Measurements from ENCODE around the gene TSPAN11.
A peak's percentile ranks its signal among the peaks of the same experiment; 100 is the strongest.
"Not testable (repeated sequence)": the region's sequence is repeated elsewhere in the genome, so short reads cannot be mapped to it uniquely, and the experiment has no call there.

TSPAN11 gene

DNA sequence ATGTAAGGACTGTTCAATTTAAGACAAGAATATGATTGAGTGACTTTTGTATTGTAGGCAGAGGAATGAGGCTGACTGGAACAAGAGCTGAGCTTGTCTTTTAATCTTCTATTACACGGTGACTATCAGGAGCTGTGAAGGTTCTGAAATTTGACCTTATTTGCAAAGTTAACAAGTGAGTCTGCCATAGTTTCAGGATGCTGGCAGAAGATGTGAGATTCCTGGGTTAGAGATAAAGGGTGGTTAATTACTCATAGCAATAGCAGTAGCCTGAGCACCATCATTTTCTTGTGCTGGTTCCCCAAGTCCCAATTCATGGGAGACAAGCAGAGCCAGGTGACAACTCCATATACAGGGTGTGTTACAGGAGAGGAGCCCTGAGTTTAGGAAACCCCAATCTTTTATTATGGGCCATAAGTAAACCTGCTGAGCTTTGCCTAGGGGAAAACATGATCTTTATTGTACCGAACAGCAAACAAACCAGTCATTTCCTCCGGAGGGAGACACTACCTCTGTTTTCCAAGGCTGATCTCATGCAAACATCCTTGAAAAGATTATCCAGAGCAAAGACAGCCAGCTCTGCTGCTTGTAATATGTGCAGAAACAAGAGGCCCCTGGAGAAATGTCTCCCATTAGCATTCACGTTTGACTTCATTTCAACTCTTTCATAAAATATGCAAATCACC lies 95.4 kb downstream of the TSPAN11 start:
- DNase-seq, result peak; percentile 56

DNA sequence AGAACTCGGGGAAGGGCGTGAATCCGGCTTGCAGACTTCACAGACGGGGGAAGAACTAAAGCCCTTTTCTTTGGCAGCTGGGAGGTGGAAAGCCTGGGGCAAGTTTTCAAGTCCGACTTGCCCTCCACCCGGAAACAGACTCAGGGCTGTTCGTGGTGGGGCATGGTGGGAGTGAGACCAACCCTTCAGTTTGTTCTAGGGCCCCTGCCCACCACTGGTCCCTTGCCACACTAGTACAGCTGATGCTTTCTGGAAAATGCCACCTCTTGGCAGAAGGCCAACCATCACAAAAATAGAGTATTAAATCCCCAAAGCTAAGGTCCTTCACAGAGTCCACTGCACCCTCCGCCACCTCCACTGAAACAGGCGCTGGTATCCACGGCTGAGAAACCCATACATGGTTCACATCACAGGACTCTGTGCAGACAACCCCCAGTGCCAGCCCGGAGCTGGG lies 96.8 kb downstream of the TSPAN11 start:
- DNase-seq, result no peak

DNA sequence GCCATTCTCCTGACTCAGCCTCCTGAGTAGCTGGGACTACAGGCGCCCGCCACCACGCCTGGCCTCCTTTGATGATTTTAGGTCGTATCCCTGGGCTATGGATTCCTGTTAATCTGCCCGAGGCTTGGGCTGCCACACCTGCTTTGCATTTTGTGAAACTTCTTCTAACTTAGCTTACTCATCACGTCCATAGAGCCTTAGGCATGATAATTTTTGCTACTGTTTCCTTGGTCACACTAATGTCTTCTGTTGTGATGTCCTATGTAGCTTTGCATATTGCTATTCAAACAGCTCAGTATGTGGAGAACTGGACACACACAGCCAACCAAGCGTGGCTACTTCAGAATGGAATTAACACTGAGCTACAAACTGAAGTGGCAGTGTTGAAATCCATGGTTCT lies 99.7 kb downstream of the TSPAN11 start:
- DNase-seq, result peak; percentile 48

DNA sequence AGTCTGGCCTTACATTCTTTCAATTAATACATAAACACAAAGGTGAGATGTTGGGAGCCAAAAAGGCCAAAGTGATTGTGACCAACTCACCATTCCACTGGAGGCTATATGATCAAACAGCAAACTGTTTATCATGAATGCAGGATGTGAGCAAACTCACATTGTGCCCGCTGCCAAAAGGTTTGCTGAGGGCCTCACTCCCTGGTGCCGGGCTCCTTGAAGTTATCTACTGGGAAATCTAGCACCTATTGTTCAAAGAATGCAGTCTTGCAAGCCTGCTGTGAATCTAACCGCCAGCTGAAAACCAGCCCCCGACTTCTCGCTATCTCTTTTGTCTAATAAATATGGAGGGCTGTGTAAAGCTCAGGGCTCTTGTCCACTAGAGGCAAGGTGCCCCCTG lies 100.5 kb downstream of the TSPAN11 start:
- not testable (repeated sequence) for DNase-seq

DNA sequence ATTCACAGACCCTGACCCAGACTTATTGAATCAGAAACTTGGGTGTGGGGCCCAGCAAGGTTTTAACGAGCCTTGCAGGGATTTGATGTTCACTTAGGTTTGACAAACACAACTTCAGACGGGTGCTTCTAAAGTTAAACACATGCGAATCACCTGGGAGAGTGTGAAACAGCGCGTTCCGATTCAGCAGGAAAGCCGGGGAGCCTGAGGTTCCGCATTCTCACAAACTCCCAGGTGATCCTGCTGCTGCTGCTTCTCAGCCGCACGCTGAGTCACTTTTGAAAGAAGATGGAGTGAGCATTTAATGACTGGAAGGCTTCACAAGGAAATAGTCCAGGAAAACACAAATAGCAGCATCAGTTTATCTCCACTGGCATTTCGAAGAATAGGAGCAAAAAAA lies 102.9 kb downstream of the TSPAN11 start:
- no peak for DNase-seq

DNA sequence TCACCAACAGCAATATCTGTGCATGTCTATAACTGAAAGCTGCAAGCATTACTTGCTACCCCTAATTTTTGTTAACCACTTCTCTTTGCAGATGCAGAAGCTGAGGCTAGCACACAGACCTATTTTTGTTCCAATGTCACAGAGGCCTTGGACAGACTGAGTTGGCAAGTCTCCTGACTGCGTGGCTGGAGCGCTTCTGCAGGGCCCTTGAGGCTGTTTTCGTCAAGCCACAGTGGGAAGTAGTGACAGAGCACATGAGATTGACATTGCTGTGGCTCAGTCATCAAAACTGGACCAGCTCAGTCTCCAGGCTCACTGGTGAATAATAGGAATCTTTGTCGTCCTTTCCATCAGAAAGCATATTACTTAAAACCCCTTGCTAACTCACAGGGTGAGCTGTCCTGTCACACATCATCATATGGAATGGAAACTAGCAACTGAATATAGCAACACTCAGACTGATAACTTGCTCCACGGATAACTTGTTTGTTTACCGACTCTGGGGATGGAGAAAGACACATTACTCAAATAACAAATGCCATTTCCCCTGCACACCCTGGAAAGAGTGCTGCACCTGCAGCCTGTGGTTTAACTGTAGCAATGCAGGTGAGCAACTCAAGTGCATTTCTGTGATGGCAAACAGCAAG lies 103.5 kb downstream of the TSPAN11 start:
- DNase-seq, result peak; percentile 52

DNA sequence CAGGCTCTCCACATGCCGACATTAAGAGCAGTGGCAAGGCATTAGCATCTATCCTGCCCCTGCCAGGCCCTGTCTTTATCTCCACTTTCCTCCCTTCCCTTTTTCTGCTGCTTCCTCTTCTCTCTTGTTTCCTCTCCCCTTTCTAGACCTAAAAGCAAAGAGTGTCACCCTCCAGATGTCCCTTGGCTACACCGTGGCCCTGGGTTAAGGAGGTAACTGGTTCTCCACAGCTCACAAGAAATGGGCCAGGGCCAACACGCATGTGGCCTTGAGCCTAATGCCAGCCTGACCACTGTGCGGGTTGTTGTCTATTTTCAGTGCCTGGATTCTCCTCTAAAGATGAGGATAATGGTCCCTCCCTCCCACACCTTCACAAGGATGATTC lies 105.4 kb downstream of the TSPAN11 start:
- DNase-seq, result no peak

DNA sequence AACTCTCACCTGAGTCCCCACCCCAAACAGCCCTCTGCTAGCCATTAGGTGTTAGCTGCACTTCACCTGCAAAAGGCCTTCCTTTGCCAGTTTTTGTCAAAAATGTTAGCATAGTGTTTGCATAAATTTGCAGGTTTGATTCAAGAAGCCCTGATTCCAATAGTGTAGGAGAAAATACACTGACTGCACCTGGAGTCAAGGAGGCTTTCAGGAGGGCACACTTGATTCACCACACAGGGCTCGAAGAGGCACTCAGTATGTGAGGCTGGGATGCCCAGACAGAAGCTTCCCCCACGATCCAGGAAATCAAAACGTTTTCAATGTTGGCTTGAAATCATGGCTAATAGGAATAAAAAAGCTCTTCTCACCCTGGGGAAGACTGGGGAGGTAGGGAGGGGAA lies 106.6 kb downstream of the TSPAN11 start:
- peak; percentile 55 for DNase-seq

DNA sequence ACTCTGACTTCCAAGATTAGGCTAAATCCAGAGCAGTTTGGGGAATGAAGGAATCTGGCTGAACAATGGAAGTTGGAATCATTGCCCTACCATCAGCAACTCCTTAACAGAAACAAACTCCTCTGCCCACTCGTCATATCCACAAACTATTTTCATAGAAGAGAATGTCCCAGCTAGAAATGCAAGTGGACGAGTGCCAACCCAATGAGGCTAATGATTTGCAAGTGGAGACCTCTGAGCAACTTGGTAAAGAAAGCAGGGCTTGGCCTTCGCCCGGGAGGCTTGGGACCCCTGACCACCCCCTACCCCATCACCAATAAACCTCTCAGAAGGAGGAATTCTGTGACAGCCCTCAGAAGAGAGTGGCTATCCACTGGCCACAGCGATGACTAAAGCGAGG lies 107.1 kb downstream of the TSPAN11 start:
- DNase-seq, result no peak

DNA sequence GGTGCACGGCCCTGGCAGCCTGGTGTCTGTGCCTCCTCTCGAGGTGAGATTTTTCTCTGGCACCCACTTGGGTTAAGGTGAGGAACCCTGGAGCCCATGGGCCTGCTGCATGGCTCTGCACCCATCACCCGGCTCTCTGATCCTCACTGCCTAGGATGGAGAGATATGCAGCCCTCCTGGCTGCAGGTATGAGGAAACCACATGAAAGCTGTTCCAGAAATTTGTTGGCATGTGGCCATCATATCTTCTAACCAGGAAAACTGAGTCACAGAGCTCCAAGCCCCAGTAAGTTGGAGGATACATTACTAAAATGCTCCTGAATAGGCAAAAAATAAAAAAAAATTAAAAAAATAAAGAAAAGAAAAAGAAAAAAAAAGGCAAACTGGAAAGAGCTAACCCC lies 107.8 kb downstream of the TSPAN11 start:
- no peak for DNase-seq

DNA sequence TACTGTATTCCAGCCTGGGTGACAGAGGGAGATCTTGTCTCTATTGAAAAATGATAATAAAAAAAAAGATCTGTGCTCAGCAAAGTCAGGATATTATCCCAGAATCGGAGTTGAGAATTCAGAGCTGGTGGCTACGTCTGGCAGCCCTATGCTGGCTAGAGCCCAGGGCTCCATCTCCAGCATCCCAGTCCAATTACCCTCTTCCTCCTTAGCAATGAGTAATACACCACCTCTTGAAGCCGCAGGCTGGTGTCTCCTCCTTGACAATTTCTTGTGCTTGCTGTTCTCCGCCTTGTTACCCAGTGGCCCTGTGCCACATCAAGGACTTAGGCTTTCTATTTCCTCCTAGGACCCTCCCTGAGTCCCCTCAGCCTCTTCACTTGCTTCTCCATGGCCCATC lies 108.7 kb downstream of the TSPAN11 start:
- DNase-seq, result no peak

DNA sequence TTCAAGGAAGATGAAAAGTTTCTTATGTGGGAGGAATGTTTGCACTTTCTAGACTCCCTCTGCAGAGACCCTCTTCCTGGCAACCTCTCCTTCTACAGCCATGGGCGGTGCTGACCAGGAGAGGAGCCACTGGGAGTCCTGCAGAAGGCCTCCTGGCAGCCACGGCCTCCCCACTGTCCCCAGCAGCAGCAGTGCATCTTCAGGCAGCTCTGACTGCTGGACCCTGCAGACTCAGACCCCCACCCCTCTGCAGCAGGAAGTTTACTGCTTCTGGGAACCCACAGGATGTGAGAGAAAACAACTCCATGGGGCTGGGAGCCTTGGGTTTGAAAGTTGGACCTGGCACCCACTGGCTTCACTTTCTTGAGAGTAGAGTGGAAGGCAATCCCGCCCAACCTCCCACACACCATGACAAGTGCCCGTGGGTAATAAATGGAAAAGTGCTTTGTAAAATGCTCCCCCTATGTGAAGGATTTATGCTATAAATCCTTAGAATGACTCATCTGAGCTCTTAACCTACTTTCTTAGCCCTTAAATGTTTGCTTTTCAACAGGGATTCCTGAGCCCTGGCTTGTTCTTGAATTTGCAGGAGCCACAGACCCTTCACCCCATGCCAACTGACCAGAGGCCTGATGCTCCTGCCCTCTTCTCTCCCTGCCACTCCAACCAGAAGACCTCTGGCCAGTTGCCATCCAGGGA lies 109.6 kb downstream of the TSPAN11 start:
- DNase-seq, result no peak

DNA sequence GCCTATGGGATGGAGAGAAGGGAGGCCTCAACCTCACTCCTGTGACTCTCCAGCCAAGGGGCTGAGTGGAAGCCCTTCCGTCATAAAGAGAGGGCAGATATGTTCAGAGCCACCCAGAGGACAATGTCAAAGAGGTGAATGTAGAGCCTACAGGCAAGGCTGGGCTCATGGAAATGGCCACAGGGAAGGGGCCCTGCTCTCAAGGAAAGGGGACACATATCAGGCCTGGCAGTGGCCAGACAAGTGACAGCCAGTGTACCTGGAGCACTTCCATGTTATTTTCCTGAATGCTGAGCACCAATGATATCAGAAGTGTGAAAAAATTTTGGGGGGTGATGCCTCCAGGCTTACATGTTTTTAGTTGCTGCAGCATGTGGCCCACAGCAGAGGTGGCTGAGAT lies 110.5 kb downstream of the TSPAN11 start:
- DNase-seq, result no peak

DNA sequence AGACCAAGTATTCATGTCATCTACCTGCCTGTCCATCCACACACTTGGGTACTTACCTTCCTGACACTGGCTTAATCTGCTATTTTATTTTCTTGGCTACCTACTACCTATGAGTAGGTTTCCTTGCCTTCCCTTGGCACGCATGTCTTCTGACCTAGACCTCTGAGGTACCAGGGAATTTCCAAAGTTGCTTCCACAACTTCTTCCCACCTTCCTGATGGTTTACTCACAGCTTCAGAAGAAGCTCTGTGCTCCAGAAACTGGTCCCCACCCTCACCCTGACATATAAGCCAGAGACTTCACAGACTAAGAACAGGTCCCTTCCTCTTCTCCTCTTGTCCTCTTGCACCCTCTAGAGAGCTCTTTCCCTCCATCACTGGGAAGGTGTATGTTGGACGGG lies 111.4 kb downstream of the TSPAN11 start:
- DNase-seq, result no peak

DNA sequence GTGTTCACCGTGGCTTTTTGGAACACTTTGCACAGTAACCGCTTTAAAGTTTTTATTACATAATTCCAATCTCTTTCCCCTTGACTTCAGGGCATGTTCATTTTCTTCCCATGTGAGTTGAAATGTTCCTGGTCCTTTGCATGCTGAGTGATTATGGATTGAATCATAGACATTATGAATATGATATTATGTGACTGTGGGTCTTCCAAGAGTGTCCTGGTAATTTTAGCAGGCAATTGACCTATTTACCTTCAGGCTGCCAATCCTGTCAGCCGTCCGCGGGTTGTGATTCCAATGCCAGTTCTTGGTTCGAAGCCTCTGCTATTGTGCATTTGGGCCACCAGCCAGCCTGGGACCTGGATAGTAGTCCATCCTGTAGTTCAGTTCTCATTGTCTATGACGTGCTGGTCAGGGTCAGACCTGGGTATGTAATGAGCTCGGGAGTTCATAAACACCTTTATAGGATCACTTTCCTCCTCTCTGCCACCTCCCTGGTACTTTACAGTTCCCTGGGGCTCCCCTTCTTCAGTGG lies 114.6 kb downstream of the TSPAN11 start:
- DNase-seq, result no peak

Data from DMS79 treated with DMSO at 0.1 percent for 48 hours (cell line).